ENCODE measurements around the gene HOXB9. TPM values are rescaled to one million over a fixed set of nuclear protein-coding genes. Genes with fewer than 3 reads are reported as not detected.

Gene HOXB9
- total RNA-seq, 4 donors from 2014 or later = not detected

- no peak for ATAC-seq
These were observed 17.5 kb upstream of the HOXB9 start for GRCh38 chr17:48643697-48644012.

GRCh38 chr17:48642843-48643696 lies 16.9 kb upstream of the HOXB9 start:
- Histone ChIP-seq H3K27ac (no peak overlapping the region), H3K4me3 (no peak overlapping the region), H3K9me3 (no peaks in the 10 kb centered on the region), H3K27me3 (peaks cover 74 to 98% (median 98%) of the 10 kb centered on the region in 3 donors), H3K36me3 (no peaks in the 10 kb centered on the region), H3K4me1 (no peaks in the 10 kb centered on the region)
- ATAC-seq = no peak
- TF ChIP-seq CTCF (IDR thresholded peaks at IDR 0.05 in 4 of 5, conservative IDR thresholded peaks at IDR 0.05 in 1 of 5) (no peak), POLR2A (IDR thresholded peaks at IDR 0.05) (no peak)
- in situ Hi-C loops (cut with MboI; ENCODE audit: low sequenced_read_pairs in 4 of 4) = loop anchor here in 1 of 4 donors (25.0 kb wide), 1 partner anchor 94 kb away; the partner anchor contains the start of gene HOXB13
- no peak for DNase-seq
- intact Hi-C loops (cut with DNase I; ENCODE audit: low total_unique reads) = no loop called here

More at GRCh38 chr17:48643697-48644012, 17.5 kb upstream of the HOXB9 start:
- TF ChIP-seq CTCF (IDR thresholded peaks at IDR 0.05 in 4 of 5, conservative IDR thresholded peaks at IDR 0.05 in 1 of 5) (no peak), POLR2A (IDR thresholded peaks at IDR 0.05) (no peak)
- H3K4me3 ChIP-seq = no peak overlapping the region
- DNase-seq = no peak
- in situ Hi-C loops (cut with MboI; ENCODE audit: low sequenced_read_pairs in 4 of 4) (loop anchor here in 1 of 4 donors (25.0 kb wide), 1 partner anchor 94 kb away; the partner anchor contains the start of gene HOXB13), intact Hi-C loops (cut with DNase I; ENCODE audit: low total_unique reads) (no loop called here)
- no peak overlapping the region for H3K27ac ChIP-seq
- H3K27me3 ChIP-seq = peaks cover 74 to 98% (median 98%) of the 10 kb centered on the region in 3 donors
- H3K4me1 ChIP-seq = no peaks in the 10 kb centered on the region
- H3K36me3 ChIP-seq = no peaks in the 10 kb centered on the region
- no peaks in the 10 kb centered on the region for H3K9me3 ChIP-seq

GRCh38 chr17:48642059-48642842 lies 16.1 kb upstream of the HOXB9 start:
- in situ Hi-C loops (cut with MboI; ENCODE audit: low sequenced_read_pairs in 4 of 4) = loop anchor here in 1 of 4 donors (25.0 kb wide), 1 partner anchor 95 kb away; the partner anchor contains the start of gene HOXB13
- Histone ChIP-seq H3K4me1 (no peaks in the 10 kb centered on the region), H3K27me3 (peaks cover 82 to 98% (median 98%) of the 10 kb centered on the region in 3 donors), H3K27ac (no peak overlapping the region), H3K4me3 (no peak overlapping the region), H3K9me3 (no peaks in the 10 kb centered on the region), H3K36me3 (no peaks in the 10 kb centered on the region)
- intact Hi-C loops (cut with DNase I; ENCODE audit: low total_unique reads) = no loop called here
- TF ChIP-seq POLR2A (IDR thresholded peaks at IDR 0.05) (no peak), CTCF (IDR thresholded peaks at IDR 0.05 in 4 of 5, conservative IDR thresholded peaks at IDR 0.05 in 1 of 5) (no peak)
- ATAC-seq = no peak
- no peak for DNase-seq

- in situ Hi-C loops (cut with MboI; ENCODE audit: low sequenced_read_pairs in 4 of 4) = loop anchor here in 1 of 4 donors (25.0 kb wide), 1 partner anchor 96 kb away; the partner anchor contains the start of gene HOXB13
These were observed 15.4 kb upstream of the HOXB9 start for GRCh38 chr17:48641541-48642058.

More at GRCh38 chr17:48641541-48642058, 15.4 kb upstream of the HOXB9 start:
- TF ChIP-seq POLR2A (IDR thresholded peaks at IDR 0.05) (no peak), CTCF (IDR thresholded peaks at IDR 0.05 in 4 of 5, conservative IDR thresholded peaks at IDR 0.05 in 1 of 5) (no peak)
- DNase-seq (no peak), ATAC-seq (no peak)
- Histone ChIP-seq H3K4me1 (no peaks in the 10 kb centered on the region), H3K4me3 (no peak overlapping the region), H3K27me3 (peaks cover 86 to 100% (median 99%) of the 10 kb centered on the region in 3 donors), H3K9me3 (no peaks in the 10 kb centered on the region), H3K36me3 (no peaks in the 10 kb centered on the region), H3K27ac (no peak overlapping the region)
- intact Hi-C loops (cut with DNase I; ENCODE audit: low total_unique reads) = no loop called here

Measured in gastrocnemius medialis (tissue), 4 donors.